ENCODE results near the gene EFNA4.

DNA sequence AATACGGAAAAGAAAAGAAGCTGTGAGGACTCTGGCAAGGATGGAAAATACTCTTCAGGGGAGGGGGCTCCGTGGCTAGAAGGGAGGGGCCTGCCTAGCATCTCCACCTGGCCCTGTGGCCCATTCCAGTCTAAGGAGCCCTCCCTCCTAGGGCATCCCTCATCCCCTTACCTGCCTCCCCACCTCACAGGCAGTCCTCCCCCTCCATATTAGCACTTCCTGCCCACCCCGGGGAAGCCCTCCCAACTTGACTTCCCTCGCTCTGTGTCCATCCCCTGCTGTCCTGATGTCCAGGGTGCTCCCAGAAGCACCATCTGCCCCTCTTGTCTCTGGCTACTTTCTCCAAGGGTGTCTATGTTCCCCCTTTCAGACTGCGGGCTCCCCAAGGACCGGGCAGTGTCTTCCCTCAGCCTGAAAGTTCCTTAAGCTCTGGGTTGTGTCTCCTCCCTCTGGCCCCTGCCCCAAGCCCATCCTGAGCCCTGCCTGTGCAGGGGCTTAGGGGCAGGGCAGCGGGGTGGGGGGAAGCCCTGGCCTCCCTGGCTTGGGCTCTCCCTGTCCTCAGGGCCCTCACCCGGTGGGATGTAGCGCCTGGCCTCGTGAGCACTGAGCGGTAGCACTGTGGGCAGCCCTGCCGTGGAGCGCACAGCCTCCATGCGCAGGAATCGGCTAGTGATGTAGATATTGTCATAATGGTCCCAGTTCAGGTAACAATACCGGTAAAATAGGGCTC lies 33.9 kb upstream of the EFNA4 start:
- no peak for TF ChIP-seq CTCF (conservative IDR thresholded peaks at IDR 0.05; ENCODE audit: low read depth, low read length)
- no peak for TF ChIP-seq EZH2phosphoT487 (IDR thresholded peaks at IDR 0.05; ENCODE audit: borderline replicate concordance, low read length)

Data from PC-3 (cell line).